HG03442 (cell line): ENCODE results near the gene VPS26C.
"Not testable (repeated sequence)": the region's sequence is repeated elsewhere in the genome, so short reads cannot be mapped to it uniquely, and the experiment has no call there.

ENCODE experiments used
- ATAC-seq: cut with Tn5 transposase; IDR thresholded peaks from one replicate; pipeline ENCODE4 v1.9.1; 2021; ENCODE audit warnings: mild to moderate bottlenecking, moderate library complexity; ENCODE audit not compliant: unreplicated experiment

VPS26C gene

GRCh38 chr21:37231671-37232070, 35.5 kb downstream of the VPS26C start:
- no peak for ATAC-seq

- no peak for ATAC-seq
These were observed 35.9 kb downstream of the VPS26C start for GRCh38 chr21:37231249-37231645.

GRCh38 chr21:37230632-37231248, 36.4 kb downstream of the VPS26C start:
- ATAC-seq: no peak

- ATAC-seq: no peak
These were observed 39.1 kb downstream of the VPS26C start for GRCh38 chr21:37228003-37228400.

GRCh38 chr21:37227071-37228002, 39.8 kb downstream of the VPS26C start:
- no peak for ATAC-seq

GRCh38 chr21:37226041-37226920, 40.9 kb downstream of the VPS26C start:
- ATAC-seq: no peak

GRCh38 chr21:37224861-37225839, 42.0 kb downstream of the VPS26C start:
- ATAC-seq: no peak

- no peak for ATAC-seq
These were observed 43.3 kb downstream of the VPS26C start for GRCh38 chr21:37223804-37224345.

GRCh38 chr21:37222248-37222647, 44.9 kb downstream of the VPS26C start:
- ATAC-seq: not testable (repeated sequence)

- peak; percentile 79 for ATAC-seq
These were observed 46.0 kb downstream of the VPS26C start for GRCh38 chr21:37220981-37221664.

GRCh38 chr21:37220433-37220980, 46.6 kb downstream of the VPS26C start:
- peak; percentile 29 for ATAC-seq

- ATAC-seq: no peak
These were observed 47.2 kb downstream of the VPS26C start for GRCh38 chr21:37219761-37220432.

GRCh38 chr21:37214952-37215351, 52.2 kb downstream of the VPS26C start:
- ATAC-seq: no peak

- ATAC-seq: no peak
These were observed 56.3 kb downstream of the VPS26C start for GRCh38 chr21:37210799-37211198.

GRCh38 chr21:37210130-37210529, 57.0 kb downstream of the VPS26C start:
- ATAC-seq: no peak

GRCh38 chr21:37208741-37209225, 58.4 kb downstream of the VPS26C start:
- ATAC-seq: peak; percentile 21

- peak; percentile 48 for ATAC-seq
These were observed 58.9 kb downstream of the VPS26C start for GRCh38 chr21:37208056-37208721.
